ENCODE data around the gene RPP40. TPM values are rescaled to one million over a fixed set of nuclear protein-coding genes. Genes with fewer than 3 reads are reported as not detected.
A peak's percentile ranks its signal among the peaks of the same experiment; 100 is the strongest.

Gene RPP40
- polyA plus RNA-seq, 3 donors: 1.7 to 11.1 (median 7.4) TPM

GRCh38 chr6:4947716-4948115, 56.1 kb downstream of the RPP40 start:
- Histone ChIP-seq H3K4me1 (ENCODE audit: control insufficient read depth in 1 of 2, insufficient read depth in 2 of 2, low read length in 2 of 2) (no peaks in the 10 kb centered on the region), H3K36me3 (replicated peaks in 1 of 2; ENCODE audit: control insufficient read depth in 1 of 2, insufficient read depth in 2 of 2, low read length in 2 of 2) (peaks cover 69 to 97% of the 10 kb centered on the region in 2 donors), H3K4me2 (replicated peaks; ENCODE audit: extremely low read depth, low read length, poor library complexity, severe bottlenecking) (no peak overlapping the region), H3K9me3 (replicated peaks in 1 of 2; ENCODE audit: control insufficient read depth in 1 of 2, insufficient read depth in 1 of 2, low read length in 2 of 2) (no peaks in the 10 kb centered on the region), H3K79me2 (ENCODE audit: insufficient read depth, low read length) (no peaks in the 10 kb centered on the region), H3K27ac (ENCODE audit: low read depth in 1 of 2, low read length in 2 of 2) (no peak overlapping the region), H3K4me3 (replicated peaks in 1 of 3; ENCODE audit: low read depth in 2 of 3, low read length in 3 of 3) (no peak overlapping the region), H3K9ac (ENCODE audit: insufficient read depth, low read length, poor library complexity, severe bottlenecking) (no peak overlapping the region), H4K20me1 (ENCODE audit: insufficient read depth, low read length) (peaks cover 5% of the 10 kb centered on the region), H2AFZ (ENCODE audit: insufficient read depth, low read depth, low read length, poor library complexity, severe bottlenecking) (no peak overlapping the region), H3K27me3 (ENCODE audit: control insufficient read depth in 2 of 2, insufficient read depth in 2 of 2, low read length in 2 of 2) (no peaks in the 10 kb centered on the region)
- no peak for TF ChIP-seq CTCF (IDR thresholded peaks at IDR 0.05)
- no peak for DNase-seq
- Mint-ChIP-seq H3K9me3 (no peaks in the 10 kb centered on the region), H3K27me3 (ENCODE audit: low read depth in 3 of 3) (no peaks in the 10 kb centered on the region), H3K27ac (no peak overlapping the region), H3K36me3 (peaks cover 75 to 94% of the 10 kb centered on the region in 2 donors), H3K4me3 (no peak overlapping the region), H3K4me1 (peaks cover under 1% of the 10 kb centered on the region)
- intact Hi-C loops (cut with micrococcal nuclease): no loop called here
- 94% methylated on average over 12 of the region's 13 CpGs for WGBS (ENCODE audit: insufficient coverage)

- no peak overlapping the region for H3K4me2 ChIP-seq (replicated peaks; ENCODE audit: extremely low read depth, low read length, poor library complexity, severe bottlenecking)
- peak overlapping the region in 1 of 7 donors; percentile 65 for H3K27ac Mint-ChIP-seq
- H3K4me3 ChIP-seq (replicated peaks in 1 of 3; ENCODE audit: low read depth in 2 of 3, low read length in 3 of 3): no peak overlapping the region
- no peak overlapping the region for H3K4me3 Mint-ChIP-seq
- no peaks in the 10 kb centered on the region for H3K27me3 Mint-ChIP-seq (ENCODE audit: low read depth in 3 of 3)
- H3K27me3 ChIP-seq (ENCODE audit: control insufficient read depth in 2 of 2, insufficient read depth in 2 of 2, low read length in 2 of 2): no peaks in the 10 kb centered on the region
- no peaks in the 10 kb centered on the region for H3K9me3 ChIP-seq (replicated peaks in 1 of 2; ENCODE audit: control insufficient read depth in 1 of 2, insufficient read depth in 1 of 2, low read length in 2 of 2)
- no peaks in the 10 kb centered on the region for H3K9me3 Mint-ChIP-seq
- no peaks in the 10 kb centered on the region for H3K79me2 ChIP-seq (ENCODE audit: insufficient read depth, low read length)
- H3K9ac ChIP-seq (ENCODE audit: insufficient read depth, low read length, poor library complexity, severe bottlenecking): no peak overlapping the region
- no peak for DNase-seq
- TF ChIP-seq CTCF (IDR thresholded peaks at IDR 0.05): no peak
- peaks cover 5 to 8% of the 10 kb centered on the region in 2 donors for H3K4me1 ChIP-seq (ENCODE audit: control insufficient read depth in 1 of 2, insufficient read depth in 2 of 2, low read length in 2 of 2)
- no peak overlapping the region for H3K27ac ChIP-seq (ENCODE audit: low read depth in 1 of 2, low read length in 2 of 2)
- no peak overlapping the region for H2AFZ ChIP-seq (ENCODE audit: insufficient read depth, low read depth, low read length, poor library complexity, severe bottlenecking)
- H3K4me1 Mint-ChIP-seq: peaks cover 11% of the 10 kb centered on the region
- H3K36me3 ChIP-seq (replicated peaks in 1 of 2; ENCODE audit: control insufficient read depth in 1 of 2, insufficient read depth in 2 of 2, low read length in 2 of 2): peaks cover 62 to 85% of the 10 kb centered on the region in 2 donors
- intact Hi-C loops (cut with micrococcal nuclease): no loop called here
- H4K20me1 ChIP-seq (ENCODE audit: insufficient read depth, low read length): peaks cover 17% of the 10 kb centered on the region
- 99% methylated on average over 11 of the region's 11 CpGs for WGBS (ENCODE audit: insufficient coverage)
- H3K36me3 Mint-ChIP-seq: peaks cover 65 to 83% of the 10 kb centered on the region in 2 donors
These were observed 57.3 kb downstream of the RPP40 start for GRCh38 chr6:4946521-4946920.

Other genes starting within 250 kb of the RPP40 start
- gene CDYL, start 227.6 kb downstream of the RPP40 start, polyA plus RNA-seq: 10 to 100 TPM in 1 of 3 donors, 1 to 10 TPM in 2; 2.9 to 21.2 (median 4.2) TPM
- gene PPP1R3G, start 81.3 kb upstream of the RPP40 start, polyA plus RNA-seq: under 1 TPM; 0.13 to 0.15 (median 0.13) TPM